ENCODE measurements around the gene XPO6.

GRCh38 chr16:28106467-28107215 lies 105.1 kb downstream of the XPO6 start:
- TF ChIP-seq CTCF (conservative IDR thresholded peaks at IDR 0.05; ENCODE audit: low read length) = no peak
- TF ChIP-seq EZH2phosphoT487 (IDR thresholded peaks at IDR 0.05; ENCODE audit: borderline replicate concordance) = no peak
